WERI-Rb-1 (cell line): Measurements from ENCODE around the gene TFB2M.
A peak's percentile ranks its signal among the peaks of the same experiment; 100 is the strongest.

ENCODE experiments used
- DNase-seq: peaks from one replicate; pipeline ENCODE4 v3.0.0-alpha.2; 2020
- H3K27ac ChIP-seq: fragments of 250-450 bp; sonication (Bioruptor Pico); 2 replicates; pipeline ENCODE4 v1.5.1; 2020; ENCODE audit warnings: mild to moderate bottlenecking, moderate library complexity
- H3K27me3 ChIP-seq: fragments of 250-450 bp; sonication (Bioruptor Pico); 2 replicates; pipeline ENCODE4 v1.5.1; 2021; ENCODE audit warnings: mild to moderate bottlenecking, low read depth, moderate library complexity; ENCODE audit not compliant: insufficient read depth, severe bottlenecking
- H3K36me3 ChIP-seq: fragments of 250-450 bp; sonication (Bioruptor Pico); 2 replicates; pipeline ENCODE4 v1.5.1; 2020; ENCODE audit warnings: mild to moderate bottlenecking, moderate library complexity
- H3K4me3 ChIP-seq: 2 replicates; pipeline ENCODE4 v1.5.1; 2011; ENCODE audit warnings: low read depth, mild to moderate bottlenecking, control low read depth, low read length
- H3K9me3 ChIP-seq: fragments of 250-450 bp; sonication (Bioruptor Pico); 2 replicates; pipeline ENCODE4 v1.5.1; 2021; ENCODE audit warnings: mild to moderate bottlenecking, moderate library complexity; ENCODE audit not compliant: severe bottlenecking
- CTCF ChIP-seq: IDR thresholded peaks from 2 replicates; pipeline ENCODE4 v1.5.1; 2011; ENCODE audit warnings: low read depth, mild to moderate bottlenecking, control low read depth, inconsistent platforms, low read length

The TFB2M gene

DNA sequence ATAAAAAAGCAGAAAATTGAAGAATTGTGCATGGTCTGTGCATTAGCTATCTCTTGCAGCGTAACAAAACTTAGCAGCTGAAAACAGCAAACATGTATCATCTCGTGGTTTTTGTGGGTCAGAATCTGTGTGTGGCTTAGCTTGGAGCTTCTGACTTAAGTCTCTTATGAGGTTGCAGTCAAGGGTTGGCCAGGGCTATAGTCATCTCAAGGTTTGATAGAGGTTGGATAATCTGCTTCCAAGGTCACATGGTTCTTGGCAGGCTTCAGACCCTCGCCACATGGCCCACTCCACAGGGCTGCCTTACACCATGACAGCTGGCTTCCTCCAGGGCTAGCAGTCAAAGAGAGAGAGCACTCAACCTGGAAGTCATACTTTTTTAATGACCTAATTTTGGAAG lies 36.1 kb upstream of the TFB2M start:
- Histone ChIP-seq H3K4me3 (no peak overlapping the region), H3K36me3 (no peaks in the 10 kb centered on the region), H3K27me3 (no peaks in the 10 kb centered on the region), H3K27ac (no peak overlapping the region), H3K9me3 (no peaks in the 10 kb centered on the region)
- peak; percentile 76 for DNase-seq
- TF ChIP-seq CTCF: no peak

DNA sequence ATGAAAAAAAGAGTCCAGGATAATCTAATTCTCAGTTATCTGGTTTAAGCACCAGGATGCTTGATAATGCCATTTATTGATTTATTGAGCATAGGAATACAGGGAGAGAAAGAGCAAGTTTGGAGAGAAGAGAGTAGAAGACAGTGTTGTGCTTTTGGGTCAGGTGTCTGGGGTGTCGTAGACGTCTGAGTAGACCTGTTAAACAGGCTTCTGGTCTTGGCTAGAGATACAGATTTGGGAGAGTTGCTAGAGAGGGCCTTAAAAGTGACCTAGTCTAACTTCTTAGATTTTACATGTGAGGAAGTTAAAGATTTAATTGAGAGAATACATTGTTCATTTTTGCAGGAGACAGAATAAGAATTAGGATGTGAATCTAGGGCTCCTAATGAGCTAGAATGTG lies 34.5 kb upstream of the TFB2M start:
- DNase-seq: no peak
- Histone ChIP-seq H3K36me3 (no peaks in the 10 kb centered on the region), H3K4me3 (no peak overlapping the region), H3K27me3 (no peaks in the 10 kb centered on the region), H3K27ac (no peak overlapping the region), H3K9me3 (no peaks in the 10 kb centered on the region)
- TF ChIP-seq CTCF: no peak

- TF ChIP-seq CTCF: no peak
- Histone ChIP-seq H3K27me3 (no peaks in the 10 kb centered on the region), H3K36me3 (peaks cover 8% of the 10 kb centered on the region), H3K9me3 (no peaks in the 10 kb centered on the region), H3K4me3 (no peak overlapping the region), H3K27ac (no peak overlapping the region)
- no peak for DNase-seq
These were observed 33.3 kb upstream of the TFB2M start for GRCh38 chr1:246599315-246599714.

DNA sequence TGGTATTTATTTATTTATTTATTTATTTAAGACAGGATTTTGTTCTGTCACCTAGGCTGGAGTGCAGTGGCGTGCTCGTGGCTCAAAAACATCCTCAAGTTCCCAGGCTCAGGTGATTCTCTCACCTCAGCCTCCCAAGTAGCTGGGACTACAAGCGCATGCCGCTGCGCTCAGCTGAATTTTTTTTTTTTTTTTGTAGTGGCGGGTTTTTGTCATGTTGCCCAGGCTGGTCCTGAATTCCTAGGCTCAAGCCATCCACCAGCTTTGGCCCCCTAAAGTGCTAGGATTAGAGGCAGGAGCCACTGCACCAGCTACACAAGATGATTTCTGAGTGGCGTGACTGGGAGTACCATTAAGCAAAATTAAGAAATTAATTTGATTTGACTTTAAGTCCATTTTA lies 31.9 kb upstream of the TFB2M start:
- TF ChIP-seq CTCF: no peak
- Histone ChIP-seq H3K27ac (no peak overlapping the region), H3K36me3 (peaks cover 18% of the 10 kb centered on the region), H3K27me3 (no peaks in the 10 kb centered on the region), H3K4me3 (no peak overlapping the region), H3K9me3 (no peaks in the 10 kb centered on the region)
- DNase-seq: no peak

DNA sequence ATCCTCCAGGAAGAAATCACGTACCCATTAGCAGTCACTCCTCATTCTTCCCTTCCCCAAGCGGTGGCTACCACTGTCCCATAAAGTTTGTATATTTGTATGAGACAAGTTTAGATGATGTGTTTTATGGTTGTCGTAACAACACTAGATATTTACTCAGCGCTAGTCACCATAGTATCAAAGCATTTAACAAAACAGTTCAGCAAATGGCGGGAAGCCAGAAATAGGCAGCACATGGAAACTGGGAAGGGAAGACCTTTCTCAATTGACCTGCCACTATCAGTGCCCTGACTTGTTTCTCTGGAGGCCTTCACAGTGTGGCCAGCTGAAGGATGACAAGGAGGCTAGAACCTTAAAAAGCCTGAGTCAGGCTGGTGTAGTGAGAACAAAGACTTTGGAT lies 31.3 kb upstream of the TFB2M start:
- Histone ChIP-seq H3K27ac (no peak overlapping the region), H3K4me3 (no peak overlapping the region), H3K9me3 (no peaks in the 10 kb centered on the region), H3K36me3 (peaks cover 20% of the 10 kb centered on the region), H3K27me3 (no peaks in the 10 kb centered on the region)
- DNase-seq: no peak
- TF ChIP-seq CTCF: no peak

- no peak for DNase-seq
- Histone ChIP-seq H3K27me3 (no peaks in the 10 kb centered on the region), H3K36me3 (peaks cover 28% of the 10 kb centered on the region), H3K27ac (no peak overlapping the region), H3K9me3 (no peaks in the 10 kb centered on the region), H3K4me3 (no peak overlapping the region)
- TF ChIP-seq CTCF: no peak
These were observed 29.1 kb upstream of the TFB2M start for GRCh38 chr1:246595146-246595545.
